WERI-Rb-1 (cell line): ENCODE data around the gene PHACTR4.

ENCODE experiments used
- DNase-seq: peaks from one replicate; pipeline ENCODE4 v3.0.0-alpha.2; 2020
- H3K27ac ChIP-seq: fragments of 250-450 bp; sonication (Bioruptor Pico); 2 replicates; pipeline ENCODE4 v1.5.1; 2020; ENCODE audit warnings: mild to moderate bottlenecking, moderate library complexity
- H3K27me3 ChIP-seq: fragments of 250-450 bp; sonication (Bioruptor Pico); 2 replicates; pipeline ENCODE4 v1.5.1; 2021; ENCODE audit warnings: mild to moderate bottlenecking, low read depth, moderate library complexity; ENCODE audit not compliant: insufficient read depth, severe bottlenecking
- H3K36me3 ChIP-seq: fragments of 250-450 bp; sonication (Bioruptor Pico); 2 replicates; pipeline ENCODE4 v1.5.1; 2020; ENCODE audit warnings: mild to moderate bottlenecking, moderate library complexity
- H3K4me3 ChIP-seq: 2 replicates; pipeline ENCODE4 v1.5.1; 2011; ENCODE audit warnings: low read depth, mild to moderate bottlenecking, control low read depth, low read length
- H3K9me3 ChIP-seq: fragments of 250-450 bp; sonication (Bioruptor Pico); 2 replicates; pipeline ENCODE4 v1.5.1; 2021; ENCODE audit warnings: mild to moderate bottlenecking, moderate library complexity; ENCODE audit not compliant: severe bottlenecking
- TF ChIP-seq, protein P1 (sequence below): IDR thresholded peaks from 2 replicates; pipeline ENCODE4 v1.5.1; 2011; ENCODE audit warnings: low read depth, mild to moderate bottlenecking, control low read depth, inconsistent platforms, low read length

PHACTR4 gene

DNA sequence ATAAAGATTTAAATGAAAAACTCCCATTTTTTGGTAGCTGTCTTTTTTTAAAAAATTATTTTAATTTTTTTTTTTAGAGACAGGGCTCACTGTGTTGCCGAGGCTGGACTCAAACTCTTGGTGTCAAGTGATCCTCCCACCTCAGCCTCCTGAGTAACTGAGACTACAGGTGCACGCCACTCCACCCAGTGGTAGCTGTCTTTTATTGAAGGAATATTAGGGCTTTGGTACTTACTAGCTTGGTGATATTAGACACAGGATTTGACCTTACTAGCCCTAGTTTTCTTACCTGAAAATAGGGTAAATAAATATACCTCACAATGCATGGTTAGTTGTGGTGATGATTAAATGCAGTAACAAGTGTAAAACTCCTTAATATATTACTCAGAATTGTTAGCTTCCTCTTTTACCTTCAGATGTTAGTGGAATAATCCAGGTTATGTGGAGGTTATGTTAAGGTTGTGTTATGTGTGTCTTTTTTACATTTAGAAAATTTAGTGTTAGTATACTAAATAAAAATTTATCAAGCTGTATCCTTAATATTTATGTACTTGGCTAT is 66.8 kb downstream of the PHACTR4 start:
- H3K27ac ChIP-seq, result no peak overlapping the region
- no peak for DNase-seq
- no peak overlapping the region for H3K4me3 ChIP-seq
- H3K9me3 ChIP-seq, result no peaks in the 10 kb centered on the region
- TF ChIP-seq, protein P1, sequence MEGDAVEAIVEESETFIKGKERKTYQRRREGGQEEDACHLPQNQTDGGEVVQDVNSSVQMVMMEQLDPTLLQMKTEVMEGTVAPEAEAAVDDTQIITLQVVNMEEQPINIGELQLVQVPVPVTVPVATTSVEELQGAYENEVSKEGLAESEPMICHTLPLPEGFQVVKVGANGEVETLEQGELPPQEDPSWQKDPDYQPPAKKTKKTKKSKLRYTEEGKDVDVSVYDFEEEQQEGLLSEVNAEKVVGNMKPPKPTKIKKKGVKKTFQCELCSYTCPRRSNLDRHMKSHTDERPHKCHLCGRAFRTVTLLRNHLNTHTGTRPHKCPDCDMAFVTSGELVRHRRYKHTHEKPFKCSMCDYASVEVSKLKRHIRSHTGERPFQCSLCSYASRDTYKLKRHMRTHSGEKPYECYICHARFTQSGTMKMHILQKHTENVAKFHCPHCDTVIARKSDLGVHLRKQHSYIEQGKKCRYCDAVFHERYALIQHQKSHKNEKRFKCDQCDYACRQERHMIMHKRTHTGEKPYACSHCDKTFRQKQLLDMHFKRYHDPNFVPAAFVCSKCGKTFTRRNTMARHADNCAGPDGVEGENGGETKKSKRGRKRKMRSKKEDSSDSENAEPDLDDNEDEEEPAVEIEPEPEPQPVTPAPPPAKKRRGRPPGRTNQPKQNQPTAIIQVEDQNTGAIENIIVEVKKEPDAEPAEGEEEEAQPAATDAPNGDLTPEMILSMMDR, result 0 out of 2 replicates have a peak, but pooled peaks have one; percentile 4
- H3K27me3 ChIP-seq, result no peaks in the 10 kb centered on the region
- H3K36me3 ChIP-seq, result no peaks in the 10 kb centered on the region

DNA sequence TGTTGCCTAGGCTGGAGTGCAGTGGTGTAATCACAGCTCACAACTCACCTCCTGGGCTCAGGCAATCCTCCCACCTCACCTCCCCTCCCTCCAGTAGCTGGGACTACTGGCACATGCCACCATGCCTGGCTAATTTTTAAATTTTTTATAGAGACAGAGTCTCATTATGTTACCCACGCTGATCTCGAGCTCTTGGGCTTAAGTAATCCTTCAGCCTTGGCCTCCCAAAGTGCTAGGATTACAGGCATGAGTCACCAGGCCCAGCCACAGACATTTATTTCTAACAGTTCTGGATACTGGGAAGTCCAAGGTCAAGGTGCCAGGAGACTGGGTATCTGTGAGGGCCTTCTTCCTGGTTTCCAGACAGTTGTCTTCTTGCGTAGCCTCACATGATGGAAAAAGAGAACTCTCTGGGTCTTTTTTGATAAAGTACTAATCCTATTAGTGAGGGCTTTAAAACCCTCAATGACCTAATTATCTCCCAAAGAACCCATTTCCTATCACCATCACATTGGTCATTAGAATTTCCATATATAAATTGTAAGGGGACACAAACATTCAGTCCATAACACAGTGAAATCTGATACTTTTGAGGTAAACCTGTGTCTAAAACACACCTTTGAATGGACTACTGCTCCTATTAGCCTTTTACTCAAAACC is 67.9 kb downstream of the PHACTR4 start:
- H3K9me3 ChIP-seq, result no peaks in the 10 kb centered on the region
- TF ChIP-seq, protein P1, result no peak
- H3K27me3 ChIP-seq, result no peaks in the 10 kb centered on the region
- H3K27ac ChIP-seq, result 0 out of 2 replicates have a peak overlapping the region, but pooled peaks have one; percentile 1
- no peaks in the 10 kb centered on the region for H3K36me3 ChIP-seq
- DNase-seq, result peak; percentile 48
- H3K4me3 ChIP-seq, result no peak overlapping the region

DNA sequence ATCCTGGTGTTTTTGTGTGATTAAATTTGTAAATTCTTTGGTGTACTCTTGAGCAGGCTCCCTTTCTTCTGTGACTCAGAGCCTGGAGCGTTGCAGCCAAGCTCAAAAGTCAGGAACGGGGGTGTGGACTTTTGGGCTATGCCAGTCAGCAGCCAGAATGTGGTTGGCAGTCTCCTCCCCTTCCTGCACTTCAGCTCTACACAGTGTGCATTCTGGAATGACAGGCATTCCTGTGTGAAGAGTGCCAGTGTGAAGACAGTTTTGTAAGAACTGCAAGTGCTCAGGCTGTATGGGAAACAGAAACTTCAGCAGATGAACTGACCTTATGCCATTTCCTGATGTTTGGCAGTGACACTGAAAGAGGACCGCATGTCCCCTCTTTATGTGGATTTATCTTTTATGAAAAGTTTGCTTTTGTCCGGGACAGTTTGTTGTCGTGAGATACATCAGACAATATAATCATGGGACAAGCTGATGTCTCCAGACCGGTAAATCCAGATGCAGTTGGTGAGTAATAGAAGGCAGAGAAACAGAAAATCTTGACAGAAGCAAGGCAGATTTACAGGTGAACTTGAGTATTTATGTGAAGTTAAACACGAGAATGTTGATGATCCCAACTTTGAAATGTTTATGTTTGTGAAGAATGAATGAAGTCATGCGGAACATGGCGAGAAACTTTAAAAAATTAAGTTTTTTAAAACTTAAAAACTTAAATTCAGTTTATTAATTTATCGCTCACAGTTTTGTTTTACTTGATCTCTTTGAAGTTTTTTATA is 68.6 kb downstream of the PHACTR4 start:
- TF ChIP-seq, protein P1, result no peak
- no peak overlapping the region for H3K27ac ChIP-seq
- no peak overlapping the region for H3K4me3 ChIP-seq
- no peaks in the 10 kb centered on the region for H3K27me3 ChIP-seq
- DNase-seq, result no peak
- H3K36me3 ChIP-seq, result no peaks in the 10 kb centered on the region
- H3K9me3 ChIP-seq, result no peaks in the 10 kb centered on the region

DNA sequence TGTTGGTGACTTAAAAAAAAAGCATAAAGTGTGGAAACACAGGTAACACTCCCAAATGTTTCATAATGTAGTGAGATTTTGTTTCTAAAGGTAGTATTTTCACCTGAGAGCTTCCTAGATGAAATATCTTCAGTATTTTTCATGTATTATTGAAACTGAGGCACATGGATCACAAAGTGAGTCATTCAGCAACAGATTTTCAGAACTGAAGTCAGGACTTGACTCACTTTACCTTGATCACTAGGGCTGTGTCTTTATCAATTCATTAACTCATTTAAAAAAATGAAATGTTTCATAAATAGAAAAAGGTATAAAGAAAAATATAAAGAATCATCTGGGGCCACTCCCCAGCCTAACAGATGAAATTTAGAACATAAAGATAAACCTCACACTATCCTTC is 69.8 kb downstream of the PHACTR4 start:
- H3K27me3 ChIP-seq, result no peaks in the 10 kb centered on the region
- DNase-seq, result no peak
- H3K27ac ChIP-seq, result no peak overlapping the region
- H3K36me3 ChIP-seq, result no peaks in the 10 kb centered on the region; the same call in 1 of the 2 replicates
- no peak overlapping the region for H3K4me3 ChIP-seq
- H3K9me3 ChIP-seq, result no peaks in the 10 kb centered on the region
- TF ChIP-seq, protein P1, result no peak

DNA sequence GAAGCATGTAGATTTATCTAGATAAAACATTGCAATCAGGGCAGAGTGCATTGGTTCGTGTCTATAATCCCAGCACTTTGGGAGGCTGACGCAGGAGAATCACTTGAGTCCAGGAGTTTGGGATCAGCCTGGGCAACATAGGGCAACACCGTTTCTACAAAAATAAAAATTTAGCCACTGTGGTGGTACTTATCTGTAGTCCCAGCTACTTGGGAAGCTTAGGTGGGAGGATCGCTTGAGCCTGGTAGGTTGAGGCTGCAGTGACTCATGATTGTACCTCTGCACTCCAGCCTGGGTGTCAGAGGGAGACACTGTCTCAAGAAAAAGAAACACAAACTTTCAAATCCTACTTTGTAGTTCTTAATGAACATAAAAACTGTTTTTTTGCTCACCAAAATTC is 72.1 kb downstream of the PHACTR4 start:
- H3K4me3 ChIP-seq, result no peak overlapping the region
- no peak overlapping the region for H3K27ac ChIP-seq
- no peak for DNase-seq
- H3K27me3 ChIP-seq, result no peaks in the 10 kb centered on the region
- no peaks in the 10 kb centered on the region for H3K9me3 ChIP-seq
- TF ChIP-seq, protein P1, result no peak
- H3K36me3 ChIP-seq, result no peaks in the 10 kb centered on the region; the same call in 1 of the 2 replicates
